ENCODE data around the gene TRPV4.

Gene TRPV4

DNA sequence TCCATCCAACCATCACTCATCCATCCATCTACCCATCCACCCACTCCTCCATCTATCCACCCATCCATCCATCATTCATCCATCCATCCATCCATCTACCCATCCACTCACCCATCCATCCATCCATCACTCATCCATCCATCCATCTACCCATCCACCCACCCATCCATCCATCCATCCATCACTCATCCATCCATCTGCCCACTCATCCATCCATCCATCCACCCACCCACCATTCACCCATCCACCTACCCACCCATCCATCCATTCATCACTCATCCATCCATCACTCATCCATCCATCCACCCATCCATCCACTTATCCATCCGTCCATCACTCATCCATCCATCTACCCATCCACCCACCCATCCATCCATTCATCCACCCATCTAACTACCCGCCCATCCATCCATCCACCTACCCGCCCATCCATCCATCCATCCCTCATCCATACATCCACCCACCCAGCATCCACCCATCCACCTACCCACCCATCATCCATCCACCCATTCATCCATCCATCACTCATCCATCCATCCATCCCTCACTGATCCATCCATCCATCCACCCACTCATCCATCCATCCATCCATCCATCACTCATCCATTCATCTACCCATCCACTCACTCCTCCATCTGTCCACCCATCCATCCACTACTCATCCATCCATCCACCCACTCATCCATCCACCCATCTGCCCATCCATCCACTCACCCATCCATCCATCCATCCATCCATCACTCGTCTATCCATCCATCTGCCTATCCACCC lies 24.1 kb downstream of the TRPV4 start:
- in situ Hi-C loops (cut with MboI; ENCODE audit: low sequenced_read_pairs): no loop called here

DNA sequence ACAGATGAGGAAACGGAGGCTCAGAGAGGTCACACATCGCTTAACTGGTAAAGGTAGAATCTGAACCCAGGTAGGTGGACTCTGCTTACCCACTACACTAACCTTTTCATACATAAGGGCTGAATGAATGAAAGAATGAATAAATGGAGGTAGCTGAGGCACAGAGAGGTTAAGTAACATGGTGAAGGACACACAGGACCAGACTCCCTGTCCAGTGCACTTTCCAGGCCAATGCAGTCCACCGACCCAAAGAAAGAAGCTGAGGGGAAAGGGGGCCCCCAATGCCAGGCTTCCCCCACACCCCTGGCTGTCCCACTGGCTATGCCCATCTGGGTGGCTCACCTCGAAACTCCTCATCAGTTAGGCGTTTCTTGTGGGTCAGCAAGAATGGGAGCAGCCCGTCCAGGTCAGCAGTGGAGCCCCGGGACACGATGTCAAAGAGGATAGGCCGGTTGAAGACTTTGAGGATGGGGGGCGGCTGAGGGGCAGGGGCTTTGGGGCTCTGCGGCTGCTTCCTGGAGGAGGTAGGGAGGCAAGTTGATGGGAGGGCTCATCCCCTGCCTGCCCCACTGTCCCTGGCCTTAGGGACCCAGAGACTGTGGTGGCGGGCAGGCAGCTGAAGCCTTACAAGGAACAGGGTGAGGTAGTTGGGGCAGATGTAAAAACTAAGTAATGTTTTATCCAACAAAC lies 25.1 kb downstream of the TRPV4 start:
- in situ Hi-C loops (cut with MboI; ENCODE audit: low sequenced_read_pairs): no loop called here

DNA sequence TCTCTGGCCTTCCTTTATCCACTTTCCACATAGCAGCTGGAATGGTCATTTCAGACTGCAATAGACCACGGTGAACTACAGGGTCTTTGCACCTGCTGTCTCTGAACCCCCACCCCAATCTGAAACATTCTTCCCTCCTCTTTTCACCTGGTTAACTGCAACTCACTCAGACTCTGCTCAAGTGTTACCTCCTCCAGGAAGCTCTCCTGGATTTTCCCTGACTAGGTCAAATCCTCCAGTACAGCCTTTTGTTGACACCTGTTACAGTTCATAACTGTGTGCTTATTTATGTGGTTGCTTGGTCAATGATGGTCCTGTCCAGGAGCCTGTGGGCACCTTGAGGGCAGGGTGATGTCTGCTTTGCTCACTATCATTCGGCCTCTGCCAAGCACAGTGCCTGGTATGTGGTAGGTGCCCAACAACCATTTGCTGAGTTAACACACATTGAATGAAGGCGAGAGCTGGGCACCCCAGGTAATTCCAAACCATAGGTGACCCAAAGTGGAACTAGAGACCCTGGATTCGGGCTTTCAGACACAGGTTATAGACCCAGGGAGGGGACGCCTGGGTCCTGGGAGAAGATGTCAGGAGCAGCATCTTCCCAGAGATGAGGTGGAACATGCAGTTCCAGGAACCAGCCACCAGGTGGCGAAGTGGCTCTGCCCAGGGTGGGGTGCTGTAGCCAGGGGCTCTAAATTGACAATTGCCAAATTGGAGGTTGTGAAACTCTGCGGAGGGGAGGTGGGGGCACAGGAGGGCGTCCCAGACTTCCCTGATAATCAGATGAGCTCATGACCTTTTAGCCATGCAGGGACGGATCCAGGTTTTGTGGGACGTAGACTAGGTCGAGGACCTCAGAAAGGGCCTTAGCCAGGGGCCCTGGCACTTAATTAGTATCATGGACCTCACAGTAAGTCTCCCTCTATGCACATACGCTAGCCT lies 28.1 kb downstream of the TRPV4 start:
- in situ Hi-C loops (cut with MboI; ENCODE audit: low sequenced_read_pairs): no loop called here

DNA sequence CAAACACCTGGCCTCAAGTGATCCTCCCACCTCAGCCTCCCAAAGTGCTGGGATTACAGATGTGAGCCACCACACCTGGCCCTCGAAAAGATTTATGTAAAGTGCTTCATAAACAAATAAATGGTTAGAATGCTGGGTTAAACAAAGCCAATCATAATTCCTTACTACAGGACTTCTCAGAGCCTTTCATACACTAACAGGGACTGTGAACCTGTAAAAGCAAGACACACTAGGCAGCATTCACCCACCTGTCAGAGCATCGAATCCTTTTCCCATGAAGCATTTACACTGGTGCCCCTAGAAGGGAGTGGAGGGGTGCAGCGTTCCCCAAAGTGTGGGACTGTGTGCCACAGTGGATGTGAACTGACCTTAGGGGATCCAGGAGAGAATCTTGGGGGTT lies 29.5 kb downstream of the TRPV4 start:
- in situ Hi-C loops (cut with MboI; ENCODE audit: low sequenced_read_pairs): no loop called here

DNA sequence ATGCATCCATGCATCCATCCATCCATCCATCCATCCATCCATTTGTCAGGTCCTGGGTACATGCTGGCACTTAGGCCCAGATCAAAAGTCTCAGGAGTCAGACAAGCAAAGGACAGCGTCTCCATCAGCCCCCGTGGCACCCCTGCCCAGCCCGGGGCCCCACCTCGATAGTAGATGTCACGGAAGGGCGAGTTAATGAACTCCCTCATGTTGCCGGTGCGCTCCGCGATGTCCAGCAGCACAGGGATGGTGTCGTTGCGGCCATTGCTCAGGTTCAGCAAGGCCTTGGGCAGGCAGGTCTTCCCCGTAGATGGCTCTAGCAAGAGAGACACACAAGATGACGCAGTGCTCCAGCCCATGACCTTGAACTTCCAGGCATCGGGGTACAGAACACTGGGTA lies 30.4 kb downstream of the TRPV4 start:
- in situ Hi-C loops (cut with MboI; ENCODE audit: low sequenced_read_pairs): no loop called here

DNA sequence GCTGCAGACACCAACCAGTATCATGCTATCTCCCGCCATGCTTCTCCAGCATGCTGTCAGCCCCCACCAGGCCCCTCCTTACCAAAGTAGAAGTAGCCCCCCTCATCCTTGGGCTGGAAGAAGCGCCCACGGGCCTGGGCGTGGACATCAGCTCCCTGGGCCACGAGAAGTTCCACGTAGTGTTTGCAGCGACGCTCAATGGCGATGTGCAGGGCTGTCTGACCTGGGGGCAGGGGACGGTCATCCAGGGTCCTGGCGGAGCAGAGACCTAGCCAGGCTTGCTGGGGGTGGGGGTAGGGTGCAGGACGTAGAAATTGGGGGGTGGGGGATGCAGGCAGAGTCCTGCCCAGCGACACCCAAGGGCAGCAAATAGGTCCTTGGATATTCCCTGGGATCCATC lies 32.7 kb downstream of the TRPV4 start:
- in situ Hi-C loops (cut with MboI; ENCODE audit: low sequenced_read_pairs): no loop called here

DNA sequence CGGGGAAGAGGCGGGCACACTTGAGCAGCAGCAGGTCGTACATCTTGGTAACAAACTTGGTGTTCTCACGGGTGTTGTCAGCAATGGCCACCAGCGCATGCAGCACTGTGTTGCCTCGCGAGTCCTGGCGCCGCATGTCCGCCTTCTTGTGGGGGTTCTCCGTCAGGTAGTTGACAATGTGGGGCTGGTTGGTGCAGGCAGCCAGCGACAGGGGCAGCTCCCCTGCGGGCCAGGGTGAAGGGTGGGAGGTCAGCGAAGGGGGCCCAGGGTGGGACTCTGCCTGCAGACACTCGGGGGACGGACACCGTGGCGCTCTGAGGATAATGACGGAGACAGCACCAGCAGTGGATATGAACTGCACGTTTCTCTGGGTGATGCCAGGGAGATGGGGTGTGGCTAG lies 34.5 kb downstream of the TRPV4 start:
- in situ Hi-C loops (cut with MboI; ENCODE audit: low sequenced_read_pairs): no loop called here

DNA sequence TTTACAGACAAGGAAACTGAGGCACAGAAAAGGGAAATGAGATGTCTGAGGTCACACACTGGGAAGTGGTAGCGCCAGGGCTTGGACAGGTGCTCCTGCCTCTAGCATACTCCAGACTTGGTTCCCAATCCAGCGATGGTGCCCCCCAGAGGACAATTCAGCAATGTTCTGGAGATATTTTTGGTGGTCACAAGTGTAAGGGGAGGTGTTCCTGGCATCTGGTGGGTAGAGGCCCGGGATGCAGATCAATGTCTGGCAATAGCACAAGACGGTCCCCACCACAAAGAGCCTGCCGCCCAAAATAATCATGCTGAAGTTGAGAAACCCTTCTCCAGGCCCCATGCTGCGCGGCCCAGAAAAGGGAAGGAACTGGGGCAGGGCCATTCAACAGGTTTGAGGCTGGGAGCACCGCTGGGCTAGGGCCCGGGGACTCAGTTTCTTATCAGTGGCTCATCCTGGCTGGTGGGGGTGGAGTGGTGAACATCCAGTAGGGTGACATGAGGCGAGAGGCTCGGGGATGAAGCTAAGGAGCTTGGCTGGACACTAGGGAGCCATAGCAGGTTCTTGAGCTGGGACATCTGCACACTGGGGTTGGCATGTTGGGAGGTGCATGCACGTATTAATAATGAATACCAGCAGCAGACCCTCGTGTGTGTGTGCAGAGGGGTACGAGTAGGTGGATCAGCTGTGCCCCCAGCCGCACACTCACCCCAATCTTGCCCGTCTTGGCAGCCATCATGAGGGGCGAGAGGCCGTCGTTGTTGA lies 35.1 kb downstream of the TRPV4 start:
- in situ Hi-C loops (cut with MboI; ENCODE audit: low sequenced_read_pairs): no loop called here

DNA sequence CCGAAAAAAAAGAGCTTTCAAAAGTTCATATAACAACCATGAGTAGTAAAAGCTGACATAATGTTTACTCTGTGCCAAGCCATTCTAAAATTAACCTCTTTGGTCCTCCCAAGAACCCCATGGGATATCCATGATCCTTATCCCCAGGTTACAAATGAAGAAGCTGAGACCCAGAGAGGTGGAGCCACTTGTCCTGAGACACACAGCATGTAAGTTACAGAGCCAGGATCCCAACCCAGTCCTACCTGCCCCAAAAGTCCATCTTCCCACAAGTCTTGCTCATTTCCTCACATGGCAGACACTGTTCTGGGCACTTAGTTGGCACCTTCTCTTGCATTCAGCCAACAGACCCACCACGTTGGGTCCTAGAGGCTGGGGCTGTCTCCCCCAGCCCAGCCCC lies 37.1 kb downstream of the TRPV4 start:
- in situ Hi-C loops (cut with MboI; ENCODE audit: low sequenced_read_pairs): no loop called here

DNA sequence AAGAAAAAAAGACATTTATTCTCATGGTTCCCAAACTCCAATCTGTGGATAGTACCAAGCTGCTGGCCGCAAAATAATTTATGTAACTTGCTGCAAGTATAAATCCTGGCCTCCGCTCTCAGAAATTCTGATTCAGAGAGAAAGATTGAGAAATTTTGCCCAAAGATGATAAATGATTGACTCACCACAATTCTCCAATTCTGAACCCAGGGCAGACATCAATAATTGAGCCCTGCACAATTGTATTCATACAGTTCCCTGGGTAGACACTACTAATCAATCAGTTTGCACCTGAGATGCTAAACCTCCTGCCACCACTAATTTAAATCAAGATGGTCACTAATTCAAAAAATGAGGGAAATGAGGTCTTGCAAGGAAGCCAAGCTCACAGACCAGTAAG lies 38.2 kb downstream of the TRPV4 start:
- in situ Hi-C loops (cut with MboI; ENCODE audit: low sequenced_read_pairs): no loop called here

DNA sequence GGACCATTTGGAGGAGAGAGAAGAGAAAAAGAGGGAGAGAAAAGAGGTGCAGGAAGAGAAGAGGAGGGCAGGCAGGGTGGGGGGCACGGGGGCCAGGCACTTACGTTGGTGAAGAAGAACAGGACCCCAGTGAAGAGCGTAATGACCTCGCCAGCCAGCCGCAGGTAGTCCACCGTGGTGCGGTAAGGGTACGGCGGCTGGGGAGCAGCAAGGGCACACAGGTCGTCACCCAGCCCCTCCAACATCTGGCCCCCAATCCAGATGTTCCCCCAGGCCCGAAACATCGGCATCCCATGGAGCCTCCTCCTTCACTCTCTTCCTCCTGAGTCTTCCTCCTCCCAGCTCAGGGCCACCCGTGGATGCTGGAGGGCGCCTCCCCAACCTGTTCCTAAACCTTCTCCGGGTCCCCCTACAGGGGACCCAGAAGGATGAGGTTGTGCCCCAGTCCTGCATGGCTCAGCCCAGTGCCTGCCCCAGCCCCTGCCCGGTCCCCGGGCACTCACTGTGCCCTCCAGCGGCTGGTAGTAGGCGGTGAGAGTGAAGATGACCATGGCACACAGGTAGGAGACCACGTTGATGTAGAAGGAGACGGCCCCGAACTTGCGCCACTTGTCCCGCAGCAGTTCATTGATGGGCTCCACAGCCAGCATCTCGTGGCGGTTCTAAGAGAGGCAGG lies 39.2 kb downstream of the TRPV4 start:
- in situ Hi-C loops (cut with MboI; ENCODE audit: low sequenced_read_pairs): no loop called here

DNA sequence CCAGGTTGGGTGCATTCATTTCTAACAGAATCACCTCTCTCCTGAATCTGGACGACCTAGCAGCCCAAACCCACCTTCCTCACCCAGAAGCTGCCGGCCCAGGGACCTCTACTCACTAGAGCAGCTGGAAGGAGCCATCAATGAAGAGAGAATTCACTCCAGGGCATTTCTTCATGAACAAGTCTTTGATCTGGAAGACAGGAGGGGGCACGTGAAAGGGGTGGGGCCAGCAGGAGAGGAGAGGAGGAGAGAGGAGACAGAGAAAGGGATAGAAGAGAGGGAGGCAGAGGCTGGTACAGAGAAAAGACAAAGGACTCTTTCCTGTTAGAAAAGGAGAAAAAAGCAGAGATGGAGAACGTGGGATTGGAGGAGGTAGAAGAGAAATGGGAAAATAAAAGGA lies 39.8 kb downstream of the TRPV4 start:
- in situ Hi-C loops (cut with MboI; ENCODE audit: low sequenced_read_pairs): no loop called here

DNA sequence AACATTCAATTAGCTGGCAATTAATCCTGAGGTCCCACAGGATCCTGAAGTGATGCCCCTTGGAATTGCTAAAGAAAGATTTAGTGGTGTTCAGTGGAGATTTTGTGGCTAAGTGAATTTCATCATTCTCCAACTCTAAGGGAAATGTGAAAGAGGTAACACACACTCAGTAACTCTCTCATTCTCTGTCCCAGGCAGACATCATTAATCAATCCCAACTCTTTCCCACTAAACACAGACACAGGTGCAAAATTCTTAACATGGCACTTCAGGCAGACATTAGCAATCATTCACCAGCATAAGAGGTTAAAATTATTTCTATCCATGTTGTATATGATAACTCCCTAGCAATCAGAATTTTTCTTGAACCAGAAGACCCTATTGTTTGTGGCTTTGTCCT lies 40.2 kb downstream of the TRPV4 start:
- in situ Hi-C loops (cut with MboI; ENCODE audit: low sequenced_read_pairs): no loop called here

DNA sequence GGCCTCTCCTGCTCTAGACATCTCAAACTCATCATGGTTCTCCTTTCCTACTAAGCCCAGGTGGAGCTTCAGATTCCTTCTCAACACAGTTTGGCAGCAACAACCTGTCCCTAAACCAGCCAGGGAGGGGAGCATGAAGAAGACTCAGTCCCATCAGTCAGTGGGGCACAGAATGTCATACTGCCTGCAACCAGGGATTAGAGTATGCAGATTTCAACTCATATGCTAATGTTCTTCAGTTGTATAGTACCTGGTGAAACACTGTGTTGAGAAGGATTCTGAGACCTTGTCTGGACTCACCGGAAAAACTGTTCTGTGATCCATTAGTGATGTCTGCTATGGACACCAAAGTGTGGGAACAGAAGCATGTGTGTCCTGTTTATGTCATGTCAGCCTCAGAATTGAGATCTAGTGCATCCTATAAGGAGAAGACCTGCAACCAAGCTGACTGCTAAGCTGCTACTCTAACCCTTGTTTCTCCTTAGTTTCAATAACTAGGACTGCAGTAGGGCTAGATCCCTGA lies 43.6 kb downstream of the TRPV4 start:
- in situ Hi-C loops (cut with MboI; ENCODE audit: low sequenced_read_pairs): no loop called here

DNA sequence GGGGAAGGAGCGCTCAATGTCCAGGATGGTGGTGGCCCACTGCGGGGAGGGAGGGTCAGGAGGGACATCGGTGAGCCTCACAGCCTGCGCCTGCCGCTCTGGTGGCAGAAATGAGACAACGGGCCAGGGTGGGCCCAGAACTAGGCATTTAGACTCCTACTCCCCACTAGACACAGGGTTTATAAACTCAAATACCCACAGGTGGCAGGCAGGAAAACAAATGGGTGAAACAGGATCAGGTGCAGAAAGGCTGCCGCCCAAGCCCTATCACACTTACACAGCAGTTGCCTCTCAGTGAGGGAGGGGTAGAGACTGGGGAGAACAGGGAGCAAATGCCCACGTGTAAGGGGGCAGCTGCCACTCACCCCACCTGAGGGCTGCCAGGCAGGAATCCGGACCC lies 46.4 kb downstream of the TRPV4 start:
- in situ Hi-C loops (cut with MboI; ENCODE audit: low sequenced_read_pairs): no loop called here

DNA sequence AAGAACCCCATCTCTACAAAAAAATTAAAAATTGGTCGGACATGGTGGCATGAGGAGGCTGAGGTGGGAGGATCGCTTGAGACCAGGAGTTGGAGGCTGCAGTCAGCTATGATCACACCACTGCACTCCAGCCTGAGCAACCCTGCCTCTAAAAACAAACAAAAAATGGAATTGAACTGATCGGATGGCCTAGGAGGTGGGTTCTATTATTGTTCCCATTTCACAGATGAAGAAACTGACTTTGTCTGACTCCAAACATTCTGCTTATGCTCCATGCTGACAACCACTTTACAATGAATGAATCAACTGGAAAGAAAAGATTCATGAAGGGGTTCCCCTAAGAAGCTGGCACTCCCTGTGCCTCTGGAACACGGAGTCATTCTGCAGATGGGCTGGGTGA lies 47.3 kb downstream of the TRPV4 start:
- in situ Hi-C loops (cut with MboI; ENCODE audit: low sequenced_read_pairs): no loop called here

DNA sequence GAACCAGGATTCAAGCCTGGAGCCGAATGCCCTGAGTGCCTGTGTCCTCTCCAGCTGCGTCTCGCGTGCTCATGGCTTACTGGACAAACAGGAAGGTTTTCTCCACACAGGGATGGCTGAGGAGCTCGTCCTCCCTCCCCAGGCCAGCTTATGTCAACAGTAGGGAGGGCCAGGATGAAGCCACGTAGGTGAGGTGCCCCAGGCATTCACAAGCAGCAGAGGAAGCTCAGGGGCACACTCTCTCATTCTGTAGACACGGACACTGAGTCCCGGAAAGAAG lies 49.3 kb downstream of the TRPV4 start:
- in situ Hi-C loops (cut with MboI; ENCODE audit: low sequenced_read_pairs): no loop called here

DNA sequence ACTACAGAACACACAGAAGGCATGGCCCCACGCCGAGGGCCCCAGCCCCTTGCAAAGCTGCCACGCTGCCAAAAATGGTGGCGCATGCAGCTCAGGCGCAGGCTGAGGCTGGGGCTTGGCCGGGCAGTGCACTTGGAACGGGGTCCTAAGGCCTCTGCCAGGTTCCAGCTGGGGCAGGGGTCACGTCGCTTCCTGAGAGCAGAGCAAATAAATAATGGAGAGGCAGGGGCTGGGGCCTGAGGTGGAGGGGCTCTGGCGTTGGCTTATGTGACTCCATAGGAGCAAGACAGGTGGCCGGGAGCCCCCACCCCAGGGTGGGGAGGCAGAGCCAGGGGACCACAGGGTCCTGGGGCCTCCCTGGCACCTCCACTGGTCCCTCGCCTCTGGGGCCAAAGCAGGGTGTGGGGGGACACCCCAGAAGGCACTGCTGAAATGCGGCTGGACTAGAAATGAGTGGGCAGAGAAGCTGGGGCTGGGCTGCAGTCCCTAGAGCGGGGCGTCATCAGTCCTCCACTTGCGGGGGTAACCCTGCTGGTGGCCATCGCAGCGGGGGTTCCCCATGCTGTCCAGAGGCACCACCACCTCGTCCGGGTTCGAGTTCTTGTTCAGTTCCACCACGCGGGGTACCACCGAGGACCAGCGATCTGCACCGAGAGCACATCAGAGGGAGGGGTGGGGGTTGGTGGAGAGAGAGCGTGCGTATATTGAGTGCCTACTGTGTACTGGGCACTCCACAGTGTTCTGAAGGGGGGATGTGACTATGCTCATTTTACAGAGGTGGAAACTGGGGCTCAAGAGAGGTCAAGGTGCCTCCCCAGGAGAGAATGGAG lies 49.8 kb downstream of the TRPV4 start:
- in situ Hi-C loops (cut with MboI; ENCODE audit: low sequenced_read_pairs): no loop called here

DNA sequence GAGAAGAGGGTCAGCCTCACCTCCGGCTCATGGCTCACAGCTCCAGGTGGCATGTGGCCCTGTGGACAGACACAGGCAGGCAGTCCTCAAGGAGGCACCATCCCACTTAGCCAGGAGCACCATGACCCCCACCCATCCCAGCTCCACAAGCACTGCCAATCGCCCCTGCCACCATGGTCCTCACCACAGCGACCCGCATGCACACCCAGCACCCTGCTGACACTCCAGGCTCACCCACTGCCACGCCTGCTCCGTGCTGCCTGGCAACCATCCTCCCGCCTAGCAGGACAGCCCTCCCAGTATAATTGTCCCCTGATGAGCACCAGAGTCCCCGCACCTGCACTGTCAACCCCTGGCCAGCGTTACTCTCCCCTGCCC lies 50.9 kb downstream of the TRPV4 start:
- in situ Hi-C loops (cut with MboI; ENCODE audit: low sequenced_read_pairs): no loop called here

Data from HL-60/S4 treated with phorbol 12-myristate 13-acetate at 8.2 ng/mL for 4 days and 3 days (cell line).